ENCODE data around the gene EVX1. TPM values are rescaled to one million over a fixed set of nuclear protein-coding genes. Genes with fewer than 3 reads are reported as not detected.

Gene EVX1
- total RNA-seq, 1 experiment from 2014 or later: 0.10 TPM

GRCh38 chr7:27198138-27198841, 44.3 kb upstream of the EVX1 start:
- no peak for DNase-seq (ENCODE audit: low read depth, low spot score)
- no peak overlapping the region for H3K27ac ChIP-seq (ENCODE audit: low read length)
- in situ Hi-C loops (cut with HindIII; ENCODE audit: low pct_unique_long_range_greater_than_20kb, low sequenced_read_pairs): no loop called here
- POLR2A ChIA-PET: no interaction called here
- intact Hi-C loops (cut with micrococcal nuclease; ENCODE audit: unreplicated experiment): loop anchor here (5.0 kb wide), 3 partner anchors 409 to 899 kb away; no protein-coding TSS in a partner anchor
- peaks cover 2% of the 10 kb centered on the region; the same call in 1 of the 2 replicates for H3K36me3 ChIP-seq (ENCODE audit: control insufficient read depth, insufficient read depth, low read length)
- CTCF ChIA-PET: interaction anchor here (1.4 kb wide), 1 partner anchor 12 kb away, joined by 3 read pairs; no protein-coding TSS in a partner anchor
- no peaks in the 10 kb centered on the region; the same call in 1 of the 2 replicates for H3K27me3 ChIP-seq (ENCODE audit: control insufficient read depth, insufficient read depth, low read length)
- no peak for ATAC-seq
- TF ChIP-seq CTCF (IDR thresholded peaks at IDR 0.05): no peak
- no peak for TF ChIP-seq POLR2AphosphoS5 (IDR thresholded peaks at IDR 0.05; ENCODE audit: low read depth, low read length)
- no peak for TF ChIP-seq REST (IDR thresholded peaks at IDR 0.05; ENCODE audit: insufficient read depth in 1 of 2, low read depth in 2 of 2, low read length in 1 of 2)
- no peak for TF ChIP-seq SIN3A (IDR thresholded peaks at IDR 0.05; ENCODE audit: borderline replicate concordance, insufficient read depth, low read depth, low read length)
- no peak for TF ChIP-seq TCF7L2 (IDR thresholded peaks at IDR 0.05; ENCODE audit: low read depth, low read length)
- BruUV-seq (replicated peaks): no TSS peak
- H3K4me1 ChIP-seq (ENCODE audit: control insufficient read depth, insufficient read depth, low read length): peaks cover 17% of the 10 kb centered on the region
- no peak overlapping the region for H3K4me3 ChIP-seq (ENCODE audit: low read depth in 2 of 2, low read length in 2 of 2)
- no peaks in the 10 kb centered on the region for H3K9me3 ChIP-seq (ENCODE audit: control insufficient read depth, insufficient read depth, low read depth, low read length)

DNA sequence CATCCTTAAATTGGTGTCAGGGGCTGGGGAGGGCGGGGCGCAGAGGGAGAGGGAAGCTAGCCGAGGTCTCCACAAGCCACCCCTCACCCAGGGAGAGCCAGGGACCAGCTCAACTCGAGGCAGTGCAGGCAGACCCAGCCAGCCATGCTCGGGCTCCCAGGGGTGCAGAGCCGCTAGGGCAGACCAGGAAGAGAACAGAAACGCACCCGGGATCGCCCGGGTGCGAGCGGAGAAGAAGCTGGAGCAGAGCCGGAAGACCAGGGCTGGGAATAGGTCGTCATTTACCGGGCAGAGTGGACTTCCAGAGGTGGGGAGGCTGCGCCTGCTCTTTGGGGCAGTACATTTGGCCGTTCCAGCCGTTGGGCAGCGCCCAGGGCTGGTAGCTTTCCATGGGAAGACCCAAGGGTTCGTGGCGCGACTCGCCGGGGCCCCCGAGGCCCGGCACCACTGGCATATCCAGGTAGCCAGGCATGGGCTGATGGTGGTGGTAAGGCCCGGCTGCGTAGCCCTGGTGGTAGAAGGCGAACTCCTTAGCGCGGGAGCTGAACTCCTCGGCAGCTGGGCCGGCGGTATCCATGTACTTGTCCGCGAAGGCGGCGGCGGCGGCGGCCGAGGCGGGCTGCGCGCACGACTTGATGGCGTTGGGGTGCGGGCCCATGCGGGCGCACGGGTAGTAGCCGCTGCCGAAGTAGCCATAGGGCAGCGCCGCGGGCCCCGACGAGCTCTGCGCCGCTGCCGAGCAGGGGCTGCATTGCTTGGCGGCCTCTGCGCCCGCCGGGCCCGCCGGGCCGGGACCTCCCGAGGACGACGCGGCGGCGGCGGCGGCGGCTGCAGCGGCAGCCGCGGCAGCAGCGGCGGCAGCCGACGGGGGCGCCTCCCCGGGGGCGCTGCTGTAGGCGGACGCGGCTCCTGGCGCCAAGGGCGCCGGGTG, 43.5 kb upstream of the EVX1 start:
- Histone ChIP-seq H3K4me1 (ENCODE audit: control insufficient read depth, insufficient read depth, low read length) (peaks cover 17% of the 10 kb centered on the region), H3K27me3 (ENCODE audit: control insufficient read depth, insufficient read depth, low read length) (no peaks in the 10 kb centered on the region; the same call in 1 of the 2 replicates), H3K9me3 (ENCODE audit: control insufficient read depth, insufficient read depth, low read depth, low read length) (no peaks in the 10 kb centered on the region), H3K4me3 (ENCODE audit: low read depth in 2 of 2, low read length in 2 of 2) (peak overlapping the region in 1 of 2 experiments; percentile 16; a peak in 2 of 4 replicates), H3K36me3 (ENCODE audit: control insufficient read depth, insufficient read depth, low read length) (peaks cover 2% of the 10 kb centered on the region; the same call in 1 of the 2 replicates), H3K27ac (ENCODE audit: low read length) (no peak overlapping the region)
- CTCF ChIA-PET: interaction anchor here (0.6 to 1.4 kb wide), 3 partner anchors 11 to 895 kb away, joined by 3 to 5 read pairs (median 3); no protein-coding TSS in a partner anchor
- DNase-seq (ENCODE audit: low read depth, low spot score) (no peak), ATAC-seq (peak; percentile 31)
- TF ChIP-seq CTCF (IDR thresholded peaks at IDR 0.05) (no peak), SIN3A (IDR thresholded peaks at IDR 0.05; ENCODE audit: borderline replicate concordance, insufficient read depth, low read depth, low read length) (no peak), REST (IDR thresholded peaks at IDR 0.05; ENCODE audit: insufficient read depth in 1 of 2, low read depth in 2 of 2, low read length in 1 of 2) (no peak), POLR2AphosphoS5 (IDR thresholded peaks at IDR 0.05; ENCODE audit: low read depth, low read length) (no peak), TCF7L2 (IDR thresholded peaks at IDR 0.05; ENCODE audit: low read depth, low read length) (no peak)
- intact Hi-C loops (cut with micrococcal nuclease; ENCODE audit: unreplicated experiment) (loop anchor here (5.0 kb wide), 3 partner anchors 408 to 898 kb away; no protein-coding TSS in a partner anchor), in situ Hi-C loops (cut with HindIII; ENCODE audit: low pct_unique_long_range_greater_than_20kb, low sequenced_read_pairs) (no loop called here)
- POLR2A ChIA-PET: no interaction called here
- BruUV-seq (replicated peaks): no TSS peak

All from Panc1 (cell line).